ENCODE measurements around the gene CPAMD8.

The CPAMD8 gene

GRCh38 chr19:16868423-16869130 lies 158.0 kb downstream of the CPAMD8 start:
- DNase-seq, result no peak

- DNase-seq, result no peak
Measured at GRCh38 chr19:16867211-16867610, 159.4 kb downstream of the CPAMD8 start.

DNA sequence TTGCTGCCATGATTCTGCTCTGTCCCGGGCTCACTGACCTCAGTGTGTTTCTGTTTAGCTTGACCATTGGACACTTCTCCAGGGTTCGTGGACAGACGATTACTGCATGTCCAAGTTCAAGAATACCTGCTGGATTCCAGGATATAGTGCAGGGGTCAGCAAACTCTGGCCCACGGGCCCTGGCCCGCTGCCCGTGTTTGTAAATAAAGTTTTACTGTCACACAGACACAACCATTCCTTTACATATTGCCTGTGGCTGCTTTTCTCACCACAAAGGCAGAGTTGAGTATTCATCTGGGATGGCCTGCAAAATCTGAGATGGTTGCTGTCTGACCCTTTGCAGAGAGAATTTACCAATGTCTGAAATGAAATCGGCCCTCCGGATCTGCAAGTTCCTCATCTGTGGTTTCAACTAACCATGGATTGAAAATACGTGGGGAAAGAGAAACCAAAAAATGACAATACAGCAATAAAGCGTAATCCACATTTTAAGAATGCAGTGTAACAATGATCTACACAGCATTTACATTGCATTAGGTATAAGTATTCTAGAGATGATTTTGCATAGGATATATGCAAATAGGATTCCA lies 163.7 kb downstream of the CPAMD8 start:
- DNase-seq, result no peak

DNA sequence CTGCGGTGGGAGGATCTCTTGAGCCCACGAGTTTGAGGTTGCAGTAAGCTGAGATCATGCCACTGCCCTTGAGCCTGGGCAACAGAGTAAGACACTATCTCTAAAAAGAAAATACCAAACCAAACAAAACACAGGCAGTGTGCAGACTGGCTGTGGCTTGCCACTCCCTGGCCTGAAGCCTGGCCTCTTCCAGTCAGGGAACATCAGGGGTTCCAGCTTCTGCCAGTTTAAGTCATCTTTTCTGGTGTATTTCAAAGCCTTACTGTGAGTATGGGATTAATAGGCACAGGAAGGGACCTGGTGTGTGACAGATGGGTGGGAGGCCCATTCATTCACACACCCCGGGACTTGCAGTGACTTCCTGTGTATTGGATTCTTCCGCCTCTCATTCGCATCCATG lies 164.8 kb downstream of the CPAMD8 start:
- no peak for DNase-seq

- DNase-seq, result no peak
Measured at GRCh38 chr19:16861011-16861410, 165.6 kb downstream of the CPAMD8 start.

GRCh38 chr19:16860118-16860517 lies 166.5 kb downstream of the CPAMD8 start:
- no peak for DNase-seq

- no peak for DNase-seq
Measured at GRCh38 chr19:16859626-16860025, 167.0 kb downstream of the CPAMD8 start.

- DNase-seq, result no peak
Measured at GRCh38 chr19:16856091-16856490, 170.5 kb downstream of the CPAMD8 start.

- no peak for DNase-seq
Measured at GRCh38 chr19:16853066-16853465, 173.5 kb downstream of the CPAMD8 start.

DNA sequence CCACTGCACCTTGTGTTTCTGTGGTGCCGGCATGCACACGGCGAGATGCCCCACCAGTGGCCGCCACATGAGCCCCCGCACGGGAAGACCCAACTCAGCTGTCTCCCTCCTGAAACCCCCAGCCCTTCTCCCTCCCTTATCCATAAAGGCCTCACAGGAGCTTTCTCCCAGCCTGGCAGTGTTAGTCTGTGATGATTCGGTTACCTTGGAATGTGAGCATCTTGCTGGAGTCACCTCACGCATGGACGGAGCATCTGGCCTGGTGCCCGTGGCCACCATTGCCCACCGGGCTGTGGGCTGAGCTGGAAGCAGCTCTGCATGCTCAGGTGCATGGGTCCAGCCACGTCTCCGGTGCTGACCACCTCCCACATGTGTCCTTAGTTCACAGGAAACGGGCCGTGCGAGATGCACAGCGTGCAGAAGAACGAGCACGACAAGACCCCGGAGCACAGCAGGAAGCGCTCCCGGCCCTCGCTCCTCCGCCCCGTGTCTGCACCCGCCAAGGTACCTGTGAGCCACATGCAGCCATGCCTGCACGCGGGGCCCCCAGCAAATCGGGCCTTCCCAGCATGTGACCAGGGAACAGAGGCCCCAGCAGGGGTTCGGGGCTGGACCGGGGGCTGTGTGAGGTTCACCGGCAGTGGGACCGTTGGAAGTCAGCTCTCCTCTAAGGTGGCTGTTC lies 175.4 kb downstream of the CPAMD8 start:
- DNase-seq, result no peak

DNA sequence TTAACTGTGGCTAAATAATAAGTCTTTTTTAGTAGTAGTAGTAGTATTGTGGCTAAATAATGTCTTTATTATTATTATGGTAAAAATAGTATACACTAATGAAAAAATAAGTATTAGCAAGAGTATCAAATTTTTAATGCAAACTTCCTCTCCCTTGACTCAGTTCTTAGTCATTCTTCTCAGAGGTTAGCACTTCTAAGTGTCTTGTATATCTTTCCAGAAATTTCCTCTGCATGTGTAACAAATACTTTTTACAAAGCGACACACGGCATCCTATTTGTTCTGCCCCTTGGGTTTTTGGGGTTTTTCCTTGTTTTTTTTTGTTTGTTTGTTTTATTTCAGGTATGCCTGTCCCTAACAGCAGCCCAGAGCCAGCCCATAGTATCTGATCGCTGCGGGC lies 176.5 kb downstream of the CPAMD8 start:
- no peak for DNase-seq

GRCh38 chr19:16849168-16849567 lies 177.4 kb downstream of the CPAMD8 start:
- no peak for DNase-seq

GRCh38 chr19:16847430-16847829 lies 179.2 kb downstream of the CPAMD8 start:
- DNase-seq, result no peak

- no peak for DNase-seq
Measured at GRCh38 chr19:16846901-16847300, 179.7 kb downstream of the CPAMD8 start.
